Measurements from ENCODE around the gene MROH2A.

- TF ChIP-seq POLR2A (IDR thresholded peaks at IDR 0.05; ENCODE audit: low read depth, low read length) (no peak), POLR2AphosphoS5 (IDR thresholded peaks at IDR 0.05; ENCODE audit: low read depth, low read length) (no peak), TAF1 (IDR thresholded peaks at IDR 0.05; ENCODE audit: borderline replicate concordance, low read depth, low read length) (no peak)
Measured at GRCh38 chr2:233768076-233768475, 10.1 kb upstream of the MROH2A start.
